Embryonic facial prominence (tissue), 1 donor: Measurements from ENCODE around the gene PRDM15.
A peak's percentile ranks its signal among the peaks of the same experiment; 100 is the strongest.

Source experiments
- DNase-seq: peaks from one replicate; pipeline ENCODE4 v3.0.0-alpha.2; 2016; ENCODE audit errors: extremely low spot score

PRDM15 gene

GRCh38 chr21:41764558-41765419, 114.4 kb downstream of the PRDM15 start:
- DNase-seq: no peak

- DNase-seq: no peak
Observed at GRCh38 chr21:41763996-41764395, 115.1 kb downstream of the PRDM15 start.

DNA sequence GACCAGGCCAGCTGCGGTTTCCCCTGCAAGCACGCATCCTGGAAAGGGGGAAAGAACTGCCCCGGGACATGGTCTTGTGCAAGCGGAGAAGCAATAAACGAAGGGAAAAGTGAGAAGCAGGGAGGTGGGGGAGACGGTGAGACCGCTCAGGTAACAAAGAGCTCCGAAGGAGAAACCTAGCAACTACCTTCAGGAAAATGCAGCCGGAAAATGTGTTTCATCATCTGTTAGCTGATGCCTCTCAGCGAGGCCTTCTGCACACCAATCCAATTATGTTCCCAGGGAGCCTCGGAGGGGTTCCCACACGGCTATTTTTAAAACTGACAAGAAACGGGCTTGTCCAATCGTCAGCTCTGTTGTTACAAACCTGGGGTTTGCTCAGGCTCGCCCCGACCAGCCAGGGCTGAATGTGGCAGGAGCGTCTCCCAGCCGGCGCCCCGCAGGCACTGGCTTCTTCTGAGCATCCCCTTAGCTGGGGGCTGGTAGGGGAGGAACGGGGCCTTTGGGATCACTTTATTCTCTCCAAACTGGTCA, 115.7 kb downstream of the PRDM15 start:
- peak; percentile 56 for DNase-seq

- no peak for DNase-seq
Observed at GRCh38 chr21:41762753-41763152, 116.4 kb downstream of the PRDM15 start.

GRCh38 chr21:41761934-41762635, 117.1 kb downstream of the PRDM15 start:
- DNase-seq: no peak

GRCh38 chr21:41761211-41761933, 117.8 kb downstream of the PRDM15 start:
- DNase-seq: no peak

GRCh38 chr21:41760411-41760810, 118.7 kb downstream of the PRDM15 start:
- DNase-seq: no peak

- no peak for DNase-seq
Observed at GRCh38 chr21:41759926-41760325, 119.2 kb downstream of the PRDM15 start.

DNA sequence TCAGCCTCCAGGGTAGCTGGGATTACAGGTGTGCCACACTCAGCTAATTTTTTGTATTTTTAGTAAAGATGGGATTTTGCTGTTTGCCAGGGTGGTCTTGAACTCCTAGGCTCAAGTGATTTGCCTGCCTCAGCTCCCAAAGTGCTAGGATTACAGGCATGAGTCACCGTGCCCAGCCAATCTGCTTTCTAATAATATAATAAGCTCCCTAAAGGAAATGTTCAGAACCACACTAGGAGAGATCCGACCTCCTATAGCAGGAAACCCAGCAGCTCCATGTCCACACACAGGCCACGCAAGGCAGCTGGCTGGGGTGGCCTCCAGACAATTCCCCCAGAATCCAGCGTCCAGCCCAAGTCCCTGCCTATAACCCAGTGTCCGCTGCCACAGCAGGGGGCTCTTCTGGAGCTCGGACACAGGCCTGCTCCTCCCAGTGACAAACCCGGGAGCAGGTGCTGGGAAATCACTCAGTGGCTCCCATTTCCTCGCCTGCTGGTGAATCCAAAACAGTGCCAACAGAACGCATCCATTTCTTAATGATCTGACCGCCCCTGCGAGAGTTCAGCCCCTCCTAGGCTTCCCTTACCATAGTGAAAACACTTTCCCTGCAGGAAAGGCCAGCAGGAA, 119.8 kb downstream of the PRDM15 start:
- no peak for DNase-seq

- no peak for DNase-seq
Observed at GRCh38 chr21:41758550-41758949, 120.6 kb downstream of the PRDM15 start.

DNA sequence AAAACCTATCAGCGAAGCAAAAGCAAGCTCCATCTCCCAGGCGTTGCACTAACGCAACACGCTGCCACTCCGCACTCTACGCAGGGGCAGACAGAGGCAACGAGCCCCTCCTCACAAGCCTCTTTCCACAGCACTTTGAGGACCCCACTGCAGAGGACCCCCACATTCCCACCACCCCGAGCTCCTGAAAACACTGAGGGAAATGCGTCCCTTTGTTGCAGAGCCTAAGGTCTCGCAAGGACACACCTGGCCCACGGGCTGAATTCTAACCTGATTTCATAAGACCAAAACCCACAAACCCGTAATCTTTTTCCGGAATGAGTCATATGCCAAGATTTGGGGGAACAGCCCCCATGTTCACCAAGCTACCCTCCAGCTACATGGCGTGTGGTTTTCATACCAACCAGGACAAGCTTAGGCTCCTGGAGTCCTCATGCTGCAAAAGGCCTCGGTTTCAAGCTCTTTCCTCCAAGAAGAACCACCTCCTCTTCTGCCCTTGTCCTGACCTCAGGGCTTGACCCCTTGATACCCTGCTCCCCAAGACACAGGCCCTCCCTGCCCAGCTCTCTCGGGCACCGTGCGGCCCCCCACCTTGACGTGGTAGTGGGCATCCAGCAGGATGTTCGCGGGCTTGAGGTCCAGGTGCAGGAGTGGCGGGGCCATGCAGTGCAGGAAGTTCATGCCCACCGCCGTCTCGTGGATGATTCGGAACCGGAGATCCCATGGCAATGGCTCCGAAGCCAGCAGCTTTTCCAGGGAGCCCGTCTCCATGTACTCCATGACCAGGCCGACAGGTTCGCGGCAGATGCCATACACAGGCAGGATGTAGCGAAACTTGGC, 123.0 kb downstream of the PRDM15 start:
- no peak for DNase-seq

- no peak for DNase-seq
Observed at GRCh38 chr21:41755258-41755933, 123.7 kb downstream of the PRDM15 start.

DNA sequence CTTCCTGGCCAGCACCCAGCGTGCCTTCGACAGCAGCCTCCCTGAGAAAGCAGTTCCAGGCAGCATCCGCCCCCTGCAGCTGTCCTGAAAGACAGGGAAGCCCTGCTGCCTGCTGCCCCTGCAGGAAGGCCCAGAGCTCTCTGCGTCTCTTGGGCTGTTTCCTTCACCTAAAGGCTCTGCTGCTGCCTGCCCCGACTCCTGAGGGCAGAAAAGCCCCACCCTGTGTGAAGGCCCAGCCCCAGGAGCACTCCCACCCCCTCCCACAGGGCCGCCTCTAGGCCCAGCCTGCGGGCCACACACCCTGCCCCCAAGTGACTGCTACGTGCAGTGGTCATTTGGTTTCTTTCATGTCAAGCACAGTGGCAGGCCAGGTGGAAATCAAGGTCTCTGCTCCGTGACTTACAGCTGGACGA, 124.7 kb downstream of the PRDM15 start:
- no peak for DNase-seq

DNA sequence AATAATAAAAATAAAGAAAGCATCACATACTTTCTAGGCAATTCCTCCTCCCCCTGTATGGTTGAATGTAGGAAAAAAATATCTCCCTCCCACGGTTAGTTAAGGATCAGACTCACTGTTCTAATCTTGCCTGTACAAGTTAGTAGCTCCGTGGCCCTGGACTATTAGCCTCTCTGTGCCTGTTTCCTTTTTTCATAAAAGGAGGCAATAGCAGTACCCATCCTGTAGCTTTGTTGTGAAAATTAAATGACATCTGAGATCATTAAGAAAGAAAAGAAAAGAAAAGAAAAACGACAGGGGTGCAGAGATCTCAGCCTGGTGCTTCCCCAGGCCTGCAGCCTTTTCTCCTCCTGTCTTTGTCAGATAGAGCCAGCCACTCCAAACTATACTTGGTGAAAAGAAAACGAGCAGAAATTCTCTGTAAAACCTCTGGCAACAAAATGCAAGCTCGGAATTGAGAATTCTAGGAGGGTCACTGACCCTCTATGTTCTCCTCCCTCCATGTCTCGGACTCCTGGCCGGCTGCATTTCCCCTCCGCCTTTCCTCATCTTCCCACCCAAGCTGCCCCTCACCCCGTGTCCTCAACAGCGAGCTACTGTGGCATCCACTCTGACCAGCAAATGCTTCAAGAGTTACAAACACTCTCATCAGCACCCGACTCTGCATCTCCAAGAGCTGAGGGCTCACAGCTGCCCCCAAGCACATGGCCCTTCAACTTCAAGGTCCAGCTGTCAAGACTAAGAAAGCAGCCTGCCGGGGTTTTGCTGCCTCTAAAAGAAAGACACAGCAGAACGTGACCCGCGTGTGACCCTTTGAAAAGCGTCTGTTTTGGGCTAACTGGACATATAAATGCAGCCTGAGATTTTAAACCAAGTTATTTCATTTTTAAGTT, 125.9 kb downstream of the PRDM15 start:
- DNase-seq: no peak

DNA sequence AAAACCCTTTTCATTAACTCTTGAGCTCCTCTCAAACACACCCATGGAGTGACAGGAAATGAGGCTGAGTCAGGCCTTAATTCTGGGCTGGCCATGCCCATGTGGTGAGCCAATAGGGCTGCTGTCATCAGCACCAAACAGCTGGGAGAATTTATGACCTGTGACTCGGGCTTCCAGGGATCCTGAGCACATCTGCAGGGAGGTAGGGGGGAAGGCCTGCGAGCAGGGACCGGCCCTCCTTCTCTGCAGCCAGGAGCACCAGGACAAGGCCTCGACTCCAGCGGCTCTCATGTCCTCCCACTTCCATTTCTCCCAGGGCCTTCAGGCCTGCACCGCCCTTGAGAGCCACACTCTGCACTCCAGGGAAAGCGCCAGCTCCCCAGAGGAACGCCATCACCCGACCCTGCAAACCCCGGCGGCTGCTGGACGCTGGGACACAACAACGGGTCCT, 126.9 kb downstream of the PRDM15 start:
- no peak for DNase-seq

GRCh38 chr21:41751611-41752011, 127.5 kb downstream of the PRDM15 start:
- DNase-seq: no peak

DNA sequence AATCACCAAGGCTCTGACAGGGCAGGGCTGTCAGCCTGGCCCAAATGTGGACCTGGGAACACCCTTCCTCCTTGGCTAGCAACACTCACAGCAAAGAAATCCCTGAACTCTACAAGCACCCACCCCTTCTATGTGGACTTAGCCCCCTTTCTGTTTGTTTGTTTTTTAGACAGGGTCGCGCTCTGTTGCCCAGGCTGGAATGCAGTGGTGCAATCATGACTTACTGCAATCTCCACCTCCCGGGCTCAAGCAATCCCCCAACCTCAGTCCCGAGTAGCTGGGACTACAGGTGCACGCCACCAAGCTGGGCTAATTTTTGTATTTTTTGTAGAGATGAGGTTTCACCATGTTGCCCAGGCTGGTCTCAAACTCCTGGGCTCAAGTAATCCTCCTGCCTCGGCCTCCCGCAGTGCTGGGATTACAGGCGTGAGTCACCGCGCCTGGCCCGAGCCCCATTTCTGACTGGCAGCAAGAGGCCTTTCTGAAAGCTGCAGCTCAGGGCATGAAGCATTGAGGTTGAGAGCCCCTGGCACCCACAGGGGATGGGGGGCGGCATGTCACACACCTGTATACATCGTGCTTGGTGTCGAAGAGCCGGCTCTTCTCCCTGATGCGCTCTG, 128.5 kb downstream of the PRDM15 start:
- no peak for DNase-seq

DNA sequence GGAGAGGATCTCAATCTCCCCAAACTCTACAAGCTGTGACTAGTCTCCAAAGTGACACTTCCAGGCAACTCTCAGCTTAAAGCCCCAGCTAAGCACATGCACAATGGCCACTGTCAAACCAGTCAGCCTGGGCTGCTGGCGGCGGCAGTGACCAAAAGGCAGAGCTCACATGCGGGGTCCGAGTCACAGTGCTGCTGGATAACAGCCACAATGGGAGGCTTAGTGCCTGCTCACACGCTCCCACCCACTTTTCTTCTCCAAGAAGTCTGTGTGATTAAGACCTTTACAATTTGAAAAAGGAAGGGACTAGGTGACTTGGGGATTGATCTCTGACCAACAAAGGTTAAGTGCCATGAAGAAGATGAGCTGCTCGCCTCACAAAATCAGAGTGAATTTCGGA, 129.1 kb downstream of the PRDM15 start:
- DNase-seq: no peak

DNA sequence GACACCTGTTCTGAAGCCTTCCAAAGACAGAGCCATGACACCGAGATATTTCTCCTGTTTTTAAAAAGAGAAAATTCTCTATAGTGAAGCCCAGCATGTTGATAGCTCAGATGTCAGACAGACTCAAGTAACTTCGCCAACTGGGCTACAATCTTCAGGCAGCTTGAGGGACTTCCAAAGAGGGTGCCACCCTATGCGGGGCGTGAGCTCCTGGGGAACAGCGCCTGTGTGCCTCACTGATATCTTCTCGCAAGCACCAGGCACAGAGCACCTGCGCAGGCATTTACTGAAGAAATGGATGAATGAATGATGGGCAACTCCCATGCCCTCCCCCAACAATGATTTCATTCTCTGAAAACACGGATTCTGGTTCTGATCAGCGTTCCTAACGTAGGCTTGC, 129.9 kb downstream of the PRDM15 start:
- DNase-seq: no peak
